Right lobe of liver (tissue), 6 donors: ENCODE results near the gene KIF13A. TPM values are rescaled to one million over a fixed set of nuclear protein-coding genes. Genes with fewer than 3 reads are reported as not detected.

Experiments
- ATAC-seq, 4 donors: fragments of 200-7000 bp; cut with Tn5 transposase; one replicate each; pipeline ENCODE4 v1.9.1; 2020; ENCODE audit warnings: mild to moderate bottlenecking in 4 of 4, moderate library complexity in 4 of 4
- DNase-seq, 3 donors: peaks; one replicate each; pipeline ENCODE4 v3.0.0-alpha.2; 2020
- H3K27ac ChIP-seq, 3 donors: fragments of 200-600 bp; one replicate each; pipeline ENCODE4 v1.8.0; 2022
- H3K27me3 ChIP-seq, 2 donors: fragments of 200-600 bp; one replicate each; pipeline ENCODE4 v1.8.0; 2022
- H3K36me3 ChIP-seq, 4 donors: fragments of 200-600 bp; sonication (generic) in 1 of 4; one replicate each; pipeline versions ENCODE4 v1.5.1 to v1.8.0; 2017 to 2022; ENCODE audit warnings: control low read depth in 1 of 4
- H3K4me1 ChIP-seq, 4 donors: fragments of 200-600 bp; sonication (generic) in 1 of 4; one replicate each; pipeline versions ENCODE4 v1.5.1 to v1.8.0; 2017 to 2022; ENCODE audit warnings: control low read depth in 1 of 4
- H3K4me3 ChIP-seq, 3 donors: fragments of 200-600 bp; one replicate each; pipeline ENCODE4 v1.8.0; 2022
- H3K9me3 ChIP-seq, 4 donors: fragments of 200-600 bp; sonication (generic) in 1 of 4; one replicate each; pipeline versions ENCODE4 v1.5.1 to v1.8.0; 2017 to 2022; ENCODE audit warnings: control low read depth in 1 of 4
- POLR2A ChIP-seq: fragments of 450-650 bp; IDR thresholded peaks from one replicate; pipeline ENCODE4 v1.6.1; 2017; ENCODE audit warnings: antibody characterized with exemption, mild to moderate bottlenecking
- WGBS: methylation state at CpG from one replicate; pipeline ENCODE4 v1.1.6; 2018; ENCODE audit warnings: low coverage, low lambda C conversion rate; ENCODE audit not compliant: insufficient coverage; ENCODE audit errors: missing lambda C conversion rate; 5-methylcytosine and 5-hydroxymethylcytosine counted together
- intact Hi-C, 2 donors: fragments of 100-400 bp; cut with DNase I; formaldehyde crosslinking; loops; one replicate each; pipeline versions ENCODE4 v1.11.2 to v1.14.1; 2022
- total RNA-seq, 6 experiments: library from RNA; depleted of rRNA in 2 of 6; stranded (reverse); fragments of >200 nt in 2 of 6; fragmentation: NEBNext Ultra II Directional in 3 of 6; extraction: Animal tissue kit (Norgen Biotek cat#: 25700) in 3 of 6; gene quantifications; one replicate each; pipeline versions ENCODE4 v1.1.0 to v1.2.4, GENCODE V29; 2016 to 2023
- TF ChIP-seq, protein P1 (sequence below), 4 donors: fragments of 200-600 bp in 3 of 4; fragments of 450-650 bp in 1 of 4; IDR thresholded peaks; one replicate each; pipeline versions ENCODE4 v1.5.1 to v1.8.0; 2016 to 2022; ENCODE audit warnings: antibody characterized with exemption in 4 of 4, mild to moderate bottlenecking in 2 of 4
- donor health status: DM: no; HTN: yes; CAD: no.
- donor health status: DM: no; HTN: no; CAD: no.
- donor health status: DM: no; HTN: no; CAD: no.
- donor health status: DM: no; HTN: yes; CAD: no.
- donor health status: DM: no; HTN: yes; CAD: no.

The KIF13A gene
- total RNA-seq, 6 experiments from 2014 or later, result 17.7 to 19.4 (median 18.4) TPM

DNA sequence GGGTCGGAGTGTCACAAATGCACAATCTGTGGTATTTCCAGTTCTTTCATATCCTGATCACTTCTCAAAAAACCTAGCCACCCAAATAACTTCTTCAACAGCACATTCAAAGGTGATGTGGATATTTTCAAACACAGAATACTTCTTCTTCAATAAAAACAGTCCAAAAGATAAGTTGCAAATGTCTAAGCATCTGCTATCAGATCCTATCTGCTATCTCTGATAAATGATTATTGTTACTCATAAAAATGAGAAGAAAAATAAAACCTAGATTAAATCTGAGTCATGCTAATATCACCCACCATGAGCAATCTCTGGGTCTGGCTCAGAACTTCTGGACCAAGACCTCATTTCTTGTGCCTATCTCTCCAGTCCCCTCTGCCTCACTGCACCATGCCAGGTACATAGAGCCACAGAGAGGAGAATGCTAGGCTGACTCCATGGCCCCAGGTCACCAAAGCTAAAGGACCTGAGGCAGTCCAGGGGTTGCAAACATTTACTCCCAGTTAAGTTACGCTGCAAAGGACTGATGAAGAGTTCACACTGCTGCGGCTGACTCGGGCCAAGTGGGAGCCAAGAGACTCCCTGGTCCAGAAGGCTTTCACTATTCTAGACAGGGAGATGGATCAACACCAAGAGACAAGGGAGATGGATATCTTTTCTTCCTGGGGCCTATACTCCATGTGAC is 101.4 kb downstream of the KIF13A start:
- no peak for DNase-seq
- no peaks in the 10 kb centered on the region for H3K36me3 ChIP-seq
- H3K27me3 ChIP-seq, result no peaks in the 10 kb centered on the region
- no peak for ATAC-seq
- 96% methylated on average over 2 of the region's 4 CpGs for WGBS
- intact Hi-C loops, result no loop called here
- no peaks in the 10 kb centered on the region for H3K9me3 ChIP-seq
- no peak overlapping the region for H3K27ac ChIP-seq
- no peaks in the 10 kb centered on the region for H3K4me1 ChIP-seq
- TF ChIP-seq POLR2A, result no peak
- TF ChIP-seq, protein P1, sequence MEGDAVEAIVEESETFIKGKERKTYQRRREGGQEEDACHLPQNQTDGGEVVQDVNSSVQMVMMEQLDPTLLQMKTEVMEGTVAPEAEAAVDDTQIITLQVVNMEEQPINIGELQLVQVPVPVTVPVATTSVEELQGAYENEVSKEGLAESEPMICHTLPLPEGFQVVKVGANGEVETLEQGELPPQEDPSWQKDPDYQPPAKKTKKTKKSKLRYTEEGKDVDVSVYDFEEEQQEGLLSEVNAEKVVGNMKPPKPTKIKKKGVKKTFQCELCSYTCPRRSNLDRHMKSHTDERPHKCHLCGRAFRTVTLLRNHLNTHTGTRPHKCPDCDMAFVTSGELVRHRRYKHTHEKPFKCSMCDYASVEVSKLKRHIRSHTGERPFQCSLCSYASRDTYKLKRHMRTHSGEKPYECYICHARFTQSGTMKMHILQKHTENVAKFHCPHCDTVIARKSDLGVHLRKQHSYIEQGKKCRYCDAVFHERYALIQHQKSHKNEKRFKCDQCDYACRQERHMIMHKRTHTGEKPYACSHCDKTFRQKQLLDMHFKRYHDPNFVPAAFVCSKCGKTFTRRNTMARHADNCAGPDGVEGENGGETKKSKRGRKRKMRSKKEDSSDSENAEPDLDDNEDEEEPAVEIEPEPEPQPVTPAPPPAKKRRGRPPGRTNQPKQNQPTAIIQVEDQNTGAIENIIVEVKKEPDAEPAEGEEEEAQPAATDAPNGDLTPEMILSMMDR (IDR thresholded peaks at IDR 0.05), result no peak
- no peak overlapping the region for H3K4me3 ChIP-seq

DNA sequence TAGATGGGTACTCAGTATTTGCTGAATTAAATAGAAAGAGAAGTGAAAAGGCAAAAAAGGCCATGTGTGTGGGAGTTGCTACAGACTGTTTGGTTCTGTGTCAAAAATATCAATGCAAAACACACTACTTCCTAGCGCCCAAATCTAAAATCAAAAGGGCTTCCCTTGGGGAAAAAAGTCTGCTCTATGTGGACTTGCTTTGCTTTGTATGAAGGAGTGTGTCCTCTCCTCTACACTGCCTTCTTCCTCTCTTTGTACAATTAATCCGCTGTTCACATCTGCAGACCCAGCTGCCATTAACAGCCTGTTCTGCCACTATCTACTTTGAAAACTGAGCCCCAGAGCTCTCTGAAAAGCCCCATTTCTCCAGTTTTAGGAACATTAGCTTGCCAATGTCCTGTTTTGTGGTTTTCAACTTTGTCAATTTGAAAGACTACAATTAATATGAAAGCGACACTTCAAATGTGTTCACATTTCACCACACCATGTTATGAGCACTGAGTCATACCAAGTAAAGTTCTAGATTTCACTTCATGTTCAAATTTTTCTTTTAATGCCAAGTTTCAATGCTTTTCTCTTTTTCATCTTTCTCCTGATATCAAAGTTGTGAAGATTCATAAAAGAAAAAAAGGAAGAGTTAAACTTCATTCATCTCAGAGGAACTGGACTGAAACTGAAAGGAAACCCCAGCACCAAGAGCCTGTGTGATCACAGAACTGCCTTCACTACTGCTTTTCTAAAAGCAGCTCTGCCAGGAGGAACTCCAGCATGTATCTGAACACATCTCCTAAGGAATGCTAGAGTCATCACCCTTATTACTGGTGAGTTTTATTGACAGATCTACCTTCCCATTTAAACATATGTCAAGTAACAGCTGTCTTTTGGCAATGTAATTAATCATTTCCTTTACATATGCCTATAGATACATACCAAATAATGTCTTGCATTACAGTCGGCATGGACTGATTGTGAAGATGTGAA is 102.6 kb downstream of the KIF13A start:
- Histone ChIP-seq H3K4me1 (no peaks in the 10 kb centered on the region), H3K27ac (no peak overlapping the region), H3K9me3 (no peaks in the 10 kb centered on the region), H3K4me3 (no peak overlapping the region), H3K36me3 (no peaks in the 10 kb centered on the region), H3K27me3 (no peaks in the 10 kb centered on the region)
- intact Hi-C loops, result no loop called here
- DNase-seq (no peak), ATAC-seq (peak in 3 of 4 donors; percentile 49 to 72 (median 61))
- 68% methylated on average over 4 of the region's 4 CpGs for WGBS
- no peak for TF ChIP-seq POLR2A
- TF ChIP-seq, protein P1 (IDR thresholded peaks at IDR 0.05), result no peak

DNA sequence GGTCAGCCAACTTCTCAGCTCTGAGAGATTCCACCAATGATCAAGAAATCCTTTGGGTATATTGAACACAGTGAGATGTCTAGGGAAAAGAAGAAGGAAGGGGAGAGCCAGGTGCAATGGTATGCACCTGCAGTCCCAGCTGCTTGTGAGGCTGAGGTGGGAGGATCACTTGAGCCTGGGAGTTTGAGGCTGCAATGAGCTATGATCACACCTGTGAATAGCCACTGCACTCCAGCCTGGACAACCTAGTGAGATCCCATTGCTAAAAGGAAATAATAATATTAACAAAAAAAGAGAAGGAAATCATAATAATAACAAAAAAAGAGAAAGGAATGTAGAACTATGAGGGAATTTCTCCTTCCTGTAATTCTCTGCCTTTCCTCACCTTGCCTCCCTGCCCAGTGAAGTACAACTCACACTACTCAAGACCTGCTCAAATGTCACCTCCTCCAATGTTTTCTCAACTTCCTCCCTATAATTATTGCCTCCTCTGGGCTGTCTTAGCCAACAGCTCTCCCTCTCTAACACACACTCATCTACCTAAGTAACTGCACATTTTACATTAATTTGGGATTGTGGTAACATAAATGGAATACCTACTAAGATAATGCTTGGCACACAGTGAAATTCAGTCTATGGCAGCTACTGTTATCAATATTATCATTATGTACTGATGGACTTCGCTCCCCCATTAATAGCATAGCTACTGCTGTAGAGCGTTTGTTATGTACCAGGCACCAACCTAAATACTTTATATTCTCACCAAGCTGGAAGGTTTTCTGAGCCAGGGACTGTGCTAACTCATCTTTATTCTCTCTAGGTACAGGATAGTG is 103.6 kb downstream of the KIF13A start:
- no peaks in the 10 kb centered on the region for H3K27me3 ChIP-seq
- H3K9me3 ChIP-seq, result no peaks in the 10 kb centered on the region
- no peaks in the 10 kb centered on the region for H3K36me3 ChIP-seq
- no peak for TF ChIP-seq POLR2A
- TF ChIP-seq, protein P1 (IDR thresholded peaks at IDR 0.05), result no peak
- H3K4me1 ChIP-seq, result peaks cover 0 to 4% (median 0%) of the 10 kb centered on the region in 4 donors
- ATAC-seq (peak in 1 of 4 donors; percentile 19), DNase-seq (no peak)
- WGBS, result 87% methylated on average over 2 of the region's 2 CpGs
- no peak overlapping the region for H3K4me3 ChIP-seq
- no peak overlapping the region for H3K27ac ChIP-seq
- intact Hi-C loops, result no loop called here
